ENCODE measurements around the gene HEATR3. TPM values are rescaled to one million over a fixed set of nuclear protein-coding genes. Genes with fewer than 3 reads are reported as not detected.

HEATR3 gene
- polyA plus RNA-seq, 3 donors: 10.4 to 40.6 (median 10.7) TPM

- Histone ChIP-seq H4K20me1 (ENCODE audit: insufficient read depth, low read length) (peaks cover 60% of the 10 kb centered on the region), H3K27me3 (ENCODE audit: control insufficient read depth in 2 of 2, insufficient read depth in 2 of 2, low read length in 2 of 2) (no peaks in the 10 kb centered on the region), H3K9ac (ENCODE audit: insufficient read depth, low read length, poor library complexity, severe bottlenecking) (no peak overlapping the region), H3K4me1 (ENCODE audit: control insufficient read depth in 1 of 2, insufficient read depth in 2 of 2, low read length in 2 of 2) (peaks cover 26% of the 10 kb centered on the region in 2 donors), H3K36me3 (replicated peaks in 1 of 2; ENCODE audit: control insufficient read depth in 1 of 2, insufficient read depth in 2 of 2, low read length in 2 of 2) (peaks cover 37 to 58% of the 10 kb centered on the region in 2 donors), H3K4me3 (replicated peaks in 1 of 3; ENCODE audit: low read depth in 2 of 3, low read length in 3 of 3) (no peak overlapping the region), H3K4me2 (replicated peaks; ENCODE audit: extremely low read depth, low read length, poor library complexity, severe bottlenecking) (no peak overlapping the region), H2AFZ (ENCODE audit: insufficient read depth, low read depth, low read length, poor library complexity, severe bottlenecking) (no peak overlapping the region), H3K27ac (ENCODE audit: low read depth in 1 of 2, low read length in 2 of 2) (peak overlapping the region in 1 of 2 donors; percentile 33), H3K9me3 (replicated peaks in 1 of 2; ENCODE audit: control insufficient read depth in 1 of 2, insufficient read depth in 1 of 2, low read length in 2 of 2) (no peaks in the 10 kb centered on the region), H3K79me2 (ENCODE audit: insufficient read depth, low read length) (peaks cover 78% of the 10 kb centered on the region)
- no peak for TF ChIP-seq CTCF (IDR thresholded peaks at IDR 0.05)
- no peaks in the 10 kb centered on the region for H3K9me3 Mint-ChIP-seq
- H3K36me3 Mint-ChIP-seq: peaks cover 53 to 59% of the 10 kb centered on the region in 2 donors
- peaks cover 0 to 1% (median 0%) of the 10 kb centered on the region in 3 donors for H3K27me3 Mint-ChIP-seq (ENCODE audit: low read depth in 3 of 3)
- intact Hi-C loops (cut with micrococcal nuclease): loop anchor here (5.0 kb wide), 4 partner anchors 42 to 298 kb away; partner anchors contain the start of genes BRD7 (in 1 of the 2), CNEP1R1 (in 1 of the 2) and TENT4B (in 1 of the 2)
- H3K4me1 Mint-ChIP-seq: peaks cover 42% of the 10 kb centered on the region
- DNase-seq: no peak
- no peak overlapping the region for H3K4me3 Mint-ChIP-seq
- peak overlapping the region in 3 of 7 donors; percentile 32 to 50 (median 38) for H3K27ac Mint-ChIP-seq
- no CpG with 5 or more reads among the region's 1 CpG for WGBS (ENCODE audit: insufficient coverage)
Measured at GRCh38 chr16:50069060-50069459, 3.3 kb downstream of the HEATR3 start.

GRCh38 chr16:50071075-50071671 is 5.4 kb downstream of the HEATR3 start:
- intact Hi-C loops (cut with micrococcal nuclease): no loop called here
- peak overlapping the region in 6 of 7 donors; percentile 25 to 89 (median 41) for H3K27ac Mint-ChIP-seq
- Histone ChIP-seq H3K27ac (ENCODE audit: low read depth in 1 of 2, low read length in 2 of 2) (peak overlapping the region in 1 of 2 donors; percentile 52), H3K9ac (ENCODE audit: insufficient read depth, low read length, poor library complexity, severe bottlenecking) (no peak overlapping the region), H2AFZ (ENCODE audit: insufficient read depth, low read depth, low read length, poor library complexity, severe bottlenecking) (no peak overlapping the region), H3K27me3 (ENCODE audit: control insufficient read depth in 2 of 2, insufficient read depth in 2 of 2, low read length in 2 of 2) (no peaks in the 10 kb centered on the region), H3K9me3 (replicated peaks in 1 of 2; ENCODE audit: control insufficient read depth in 1 of 2, insufficient read depth in 1 of 2, low read length in 2 of 2) (no peaks in the 10 kb centered on the region), H3K4me2 (replicated peaks; ENCODE audit: extremely low read depth, low read length, poor library complexity, severe bottlenecking) (no peak overlapping the region), H3K4me1 (ENCODE audit: control insufficient read depth in 1 of 2, insufficient read depth in 2 of 2, low read length in 2 of 2) (peaks cover 22 to 26% of the 10 kb centered on the region in 2 donors), H3K36me3 (replicated peaks in 1 of 2; ENCODE audit: control insufficient read depth in 1 of 2, insufficient read depth in 2 of 2, low read length in 2 of 2) (peaks cover 44 to 79% of the 10 kb centered on the region in 2 donors), H4K20me1 (ENCODE audit: insufficient read depth, low read length) (peaks cover 60% of the 10 kb centered on the region), H3K4me3 (replicated peaks in 1 of 3; ENCODE audit: low read depth in 2 of 3, low read length in 3 of 3) (no peak overlapping the region), H3K79me2 (ENCODE audit: insufficient read depth, low read length) (peaks cover 79% of the 10 kb centered on the region)
- H3K36me3 Mint-ChIP-seq: peaks cover 62 to 78% of the 10 kb centered on the region in 2 donors
- no peaks in the 10 kb centered on the region for H3K9me3 Mint-ChIP-seq
- peaks cover 38% of the 10 kb centered on the region for H3K4me1 Mint-ChIP-seq
- H3K4me3 Mint-ChIP-seq: no peak overlapping the region
- TF ChIP-seq CTCF (IDR thresholded peaks at IDR 0.05): no peak
- WGBS (ENCODE audit: insufficient coverage): no CpG with 5 or more reads among the region's 2 CpGs
- no peaks in the 10 kb centered on the region for H3K27me3 Mint-ChIP-seq (ENCODE audit: low read depth in 3 of 3)
- no peak for DNase-seq
